ENCODE measurements around the gene ITGBL1.

ITGBL1 gene

GRCh38 chr13:101575581-101575980, 123.1 kb downstream of the ITGBL1 start:
- DNase-seq (ENCODE audit: insufficient read length) = no peak
- no peak for FAIRE-seq
- TF ChIP-seq TAF1 (IDR thresholded peaks at IDR 0.05; ENCODE audit: borderline replicate concordance, low read depth, low read length) (no peak), POLR2AphosphoS5 (IDR thresholded peaks at IDR 0.05; ENCODE audit: low read depth, low read length) (no peak), POLR2A (IDR thresholded peaks at IDR 0.05; ENCODE audit: low read depth, low read length) (no peak)

- TF ChIP-seq POLR2A (IDR thresholded peaks at IDR 0.05; ENCODE audit: low read depth, low read length) = no peak
- TF ChIP-seq POLR2AphosphoS5 (IDR thresholded peaks at IDR 0.05; ENCODE audit: low read depth, low read length) = no peak
- no peak for TF ChIP-seq TAF1 (IDR thresholded peaks at IDR 0.05; ENCODE audit: borderline replicate concordance, low read depth, low read length)
- FAIRE-seq (no peak), DNase-seq (ENCODE audit: insufficient read length) (no peak)
Observed at GRCh38 chr13:101576455-101576854, 124.0 kb downstream of the ITGBL1 start.

DNA sequence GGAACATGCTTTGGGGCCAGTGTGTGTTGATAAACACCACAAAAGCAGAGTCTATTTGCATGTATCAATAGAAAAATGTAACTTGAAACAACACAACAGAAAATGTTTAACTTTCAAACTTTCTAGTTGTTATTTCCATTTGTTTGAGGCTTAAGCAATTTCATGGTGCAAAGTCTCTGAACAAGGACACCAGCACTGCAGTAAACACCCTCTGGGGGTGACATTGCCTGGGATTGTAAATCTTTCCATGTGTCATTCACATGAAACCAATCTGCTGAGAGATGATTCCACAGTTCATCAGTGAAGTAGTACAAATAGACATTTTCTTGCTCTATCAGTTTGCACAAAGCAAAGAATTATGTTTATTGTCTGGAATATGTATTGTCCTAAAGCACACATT, 124.5 kb downstream of the ITGBL1 start:
- no peak for FAIRE-seq
- DNase-seq (ENCODE audit: insufficient read length) = no peak
- TF ChIP-seq POLR2AphosphoS5 (IDR thresholded peaks at IDR 0.05; ENCODE audit: low read depth, low read length) (no peak), TAF1 (IDR thresholded peaks at IDR 0.05; ENCODE audit: borderline replicate concordance, low read depth, low read length) (no peak), POLR2A (IDR thresholded peaks at IDR 0.05; ENCODE audit: low read depth, low read length) (no peak)

GRCh38 chr13:101579281-101579802, 126.9 kb downstream of the ITGBL1 start:
- DNase-seq (ENCODE audit: insufficient read length) = no peak
- TF ChIP-seq POLR2A (IDR thresholded peaks at IDR 0.05; ENCODE audit: low read depth, low read length) (no peak), POLR2AphosphoS5 (IDR thresholded peaks at IDR 0.05; ENCODE audit: low read depth, low read length) (no peak), TAF1 (IDR thresholded peaks at IDR 0.05; ENCODE audit: borderline replicate concordance, low read depth, low read length) (no peak)
- FAIRE-seq = no peak

GRCh38 chr13:101584331-101584730, 131.9 kb downstream of the ITGBL1 start:
- FAIRE-seq = no peak
- TF ChIP-seq POLR2A (IDR thresholded peaks at IDR 0.05; ENCODE audit: low read depth, low read length) = no peak
- no peak for TF ChIP-seq POLR2AphosphoS5 (IDR thresholded peaks at IDR 0.05; ENCODE audit: low read depth, low read length)
- TF ChIP-seq TAF1 (IDR thresholded peaks at IDR 0.05; ENCODE audit: borderline replicate concordance, low read depth, low read length) = no peak
- DNase-seq (ENCODE audit: insufficient read length) = no peak

- TF ChIP-seq TAF1 (IDR thresholded peaks at IDR 0.05; ENCODE audit: borderline replicate concordance, low read depth, low read length) = no peak
- TF ChIP-seq POLR2AphosphoS5 (IDR thresholded peaks at IDR 0.05; ENCODE audit: low read depth, low read length) = no peak
- no peak for TF ChIP-seq POLR2A (IDR thresholded peaks at IDR 0.05; ENCODE audit: low read depth, low read length)
- no peak for FAIRE-seq
- no peak for DNase-seq (ENCODE audit: insufficient read length)
Observed at GRCh38 chr13:101590479-101590878, 138.0 kb downstream of the ITGBL1 start.

GRCh38 chr13:101594936-101595335, 142.5 kb downstream of the ITGBL1 start:
- no peak for FAIRE-seq
- TF ChIP-seq POLR2AphosphoS5 (IDR thresholded peaks at IDR 0.05; ENCODE audit: low read depth, low read length) (no peak), TAF1 (IDR thresholded peaks at IDR 0.05; ENCODE audit: borderline replicate concordance, low read depth, low read length) (no peak)

GRCh38 chr13:101596803-101597202, 144.3 kb downstream of the ITGBL1 start:
- FAIRE-seq (no peak), DNase-seq (ENCODE audit: insufficient read length) (no peak)
- TF ChIP-seq POLR2A (IDR thresholded peaks at IDR 0.05; ENCODE audit: low read depth, low read length) (no peak), POLR2AphosphoS5 (IDR thresholded peaks at IDR 0.05; ENCODE audit: low read depth, low read length) (no peak), TAF1 (IDR thresholded peaks at IDR 0.05; ENCODE audit: borderline replicate concordance, low read depth, low read length) (no peak)

More at GRCh38 chr13:101594936-101595335, 142.5 kb downstream of the ITGBL1 start:
- no peak for DNase-seq (ENCODE audit: insufficient read length)

- no peak for FAIRE-seq
- no peak for TF ChIP-seq POLR2AphosphoS5 (IDR thresholded peaks at IDR 0.05; ENCODE audit: low read depth, low read length)
- TF ChIP-seq TAF1 (IDR thresholded peaks at IDR 0.05; ENCODE audit: borderline replicate concordance, low read depth, low read length) = no peak
- no peak for TF ChIP-seq POLR2A (IDR thresholded peaks at IDR 0.05; ENCODE audit: low read depth, low read length)
- no peak for DNase-seq (ENCODE audit: insufficient read length)
Observed at GRCh38 chr13:101611491-101612475, 159.3 kb downstream of the ITGBL1 start.

- TF ChIP-seq TAF1 (IDR thresholded peaks at IDR 0.05; ENCODE audit: borderline replicate concordance, low read depth, low read length) = no peak
- no peak for TF ChIP-seq POLR2AphosphoS5 (IDR thresholded peaks at IDR 0.05; ENCODE audit: low read depth, low read length)
- TF ChIP-seq POLR2A (IDR thresholded peaks at IDR 0.05; ENCODE audit: low read depth, low read length) = no peak
- FAIRE-seq (no peak), DNase-seq (ENCODE audit: insufficient read length) (no peak)
Observed at GRCh38 chr13:101612735-101613134, 160.3 kb downstream of the ITGBL1 start.

- FAIRE-seq = no peak
- no peak for TF ChIP-seq TAF1 (IDR thresholded peaks at IDR 0.05; ENCODE audit: borderline replicate concordance, low read depth, low read length)
- TF ChIP-seq POLR2A (IDR thresholded peaks at IDR 0.05; ENCODE audit: low read depth, low read length) = no peak
- no peak for TF ChIP-seq POLR2AphosphoS5 (IDR thresholded peaks at IDR 0.05; ENCODE audit: low read depth, low read length)
- no peak for DNase-seq (ENCODE audit: insufficient read length)
Observed at GRCh38 chr13:101614491-101614890, 162.0 kb downstream of the ITGBL1 start.
